Astrocyte of the spinal cord (primary cell): ENCODE measurements around the gene DNAH7.

Experiments
- DNase-seq: peaks from one replicate; pipeline ENCODE4 v3.0.0; 2011; ENCODE audit warnings: low read depth, low spot score
- H3K4me3 ChIP-seq: 2 replicates; pipeline ENCODE4 v1.5.1; 2011; ENCODE audit warnings: low read depth, mild to moderate bottlenecking, low read length, moderate library complexity
- in situ Hi-C: cut with HindIII; loops from 2 replicates; pipeline ENCODE4 v1.10.0; 2017; ENCODE audit warnings: low sequenced_read_pairs
- TF ChIP-seq, protein P1 (sequence below): IDR thresholded peaks from 2 replicates; pipeline ENCODE4 v1.5.1; 2012; ENCODE audit warnings: low read depth, mild to moderate bottlenecking, low read length, inconsistent platforms

Gene DNAH7

DNA sequence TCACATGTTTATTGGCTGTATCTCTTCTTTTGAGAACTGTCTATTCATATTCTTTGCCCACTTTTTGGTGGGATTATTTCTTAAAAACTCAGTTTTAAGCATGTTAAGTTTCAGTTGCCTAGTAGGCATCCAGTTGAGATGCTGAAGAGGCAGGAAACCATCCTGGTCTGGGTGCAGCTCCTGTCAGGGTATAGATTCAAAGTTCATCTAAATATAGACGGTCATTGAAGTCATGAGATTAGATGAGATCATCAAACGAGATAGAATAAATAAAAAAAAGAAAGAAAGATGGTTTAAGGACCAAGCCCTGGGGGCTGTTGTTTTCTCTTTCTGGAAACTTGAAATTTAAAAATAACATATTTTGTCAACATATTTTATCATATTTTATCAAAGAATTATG is 9.2 kb upstream of the DNAH7 start:
- TF ChIP-seq, protein P1, sequence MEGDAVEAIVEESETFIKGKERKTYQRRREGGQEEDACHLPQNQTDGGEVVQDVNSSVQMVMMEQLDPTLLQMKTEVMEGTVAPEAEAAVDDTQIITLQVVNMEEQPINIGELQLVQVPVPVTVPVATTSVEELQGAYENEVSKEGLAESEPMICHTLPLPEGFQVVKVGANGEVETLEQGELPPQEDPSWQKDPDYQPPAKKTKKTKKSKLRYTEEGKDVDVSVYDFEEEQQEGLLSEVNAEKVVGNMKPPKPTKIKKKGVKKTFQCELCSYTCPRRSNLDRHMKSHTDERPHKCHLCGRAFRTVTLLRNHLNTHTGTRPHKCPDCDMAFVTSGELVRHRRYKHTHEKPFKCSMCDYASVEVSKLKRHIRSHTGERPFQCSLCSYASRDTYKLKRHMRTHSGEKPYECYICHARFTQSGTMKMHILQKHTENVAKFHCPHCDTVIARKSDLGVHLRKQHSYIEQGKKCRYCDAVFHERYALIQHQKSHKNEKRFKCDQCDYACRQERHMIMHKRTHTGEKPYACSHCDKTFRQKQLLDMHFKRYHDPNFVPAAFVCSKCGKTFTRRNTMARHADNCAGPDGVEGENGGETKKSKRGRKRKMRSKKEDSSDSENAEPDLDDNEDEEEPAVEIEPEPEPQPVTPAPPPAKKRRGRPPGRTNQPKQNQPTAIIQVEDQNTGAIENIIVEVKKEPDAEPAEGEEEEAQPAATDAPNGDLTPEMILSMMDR, result no peak
- DNase-seq, result no peak
- in situ Hi-C loops, result no loop called here
- no peak overlapping the region for H3K4me3 ChIP-seq

DNA sequence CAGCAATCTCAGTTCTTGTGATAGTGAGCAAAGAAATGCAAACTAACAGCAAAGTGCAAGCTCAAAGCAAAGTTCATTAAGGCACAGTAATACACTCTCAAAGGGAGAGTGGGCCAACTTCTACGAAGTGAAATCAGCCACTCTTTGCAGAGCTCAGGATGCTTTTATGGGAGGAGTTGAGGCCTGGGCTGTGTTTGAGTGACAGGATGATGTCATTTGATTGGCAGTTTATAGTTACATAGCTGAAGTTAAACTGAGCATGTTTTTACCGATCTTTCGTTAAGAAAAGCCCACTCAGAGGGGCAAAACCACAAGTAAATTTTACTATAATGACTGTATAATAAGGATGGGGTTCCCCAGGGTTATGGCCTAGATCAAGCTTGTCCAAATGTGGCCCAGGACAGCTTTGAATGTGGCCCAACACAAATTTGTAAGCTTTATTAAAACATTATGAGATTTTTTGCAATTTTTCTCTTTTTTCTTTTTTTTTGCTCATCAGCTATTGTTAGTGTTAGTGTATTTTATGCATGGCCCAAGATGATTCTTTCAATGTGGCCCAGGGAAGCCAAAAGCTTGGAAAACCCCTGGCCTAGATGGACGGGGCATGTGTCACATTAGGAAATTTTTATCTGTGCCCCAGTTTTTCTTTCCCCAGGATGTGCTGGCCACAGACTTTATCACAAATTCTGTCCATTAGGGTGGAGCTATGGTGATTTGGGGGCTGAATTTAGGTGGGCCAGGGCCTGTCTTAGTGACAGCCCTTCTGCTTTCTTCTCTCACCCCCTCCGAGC is 8.3 kb upstream of the DNAH7 start:
- no peak for DNase-seq
- TF ChIP-seq, protein P1, result no peak
- H3K4me3 ChIP-seq, result no peak overlapping the region
- in situ Hi-C loops, result no loop called here

DNA sequence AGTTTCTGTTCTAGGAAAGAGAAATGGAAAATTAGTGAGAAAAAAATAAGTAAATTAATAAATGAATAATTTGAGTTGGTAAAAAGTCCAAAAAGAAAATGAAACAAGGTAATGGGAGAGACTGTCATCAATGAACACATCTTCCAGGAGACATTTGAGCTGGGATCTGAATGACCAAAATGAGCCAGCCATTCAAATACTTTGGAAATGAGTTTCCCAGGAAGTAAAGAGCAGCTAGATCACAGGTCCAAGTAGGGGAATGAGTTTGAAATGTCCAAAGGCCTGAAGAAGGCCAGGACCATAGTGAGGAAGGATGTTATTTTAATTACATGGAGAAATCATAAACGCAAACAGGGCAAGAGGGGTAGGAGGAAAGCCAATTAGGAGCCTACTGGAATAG is 6.6 kb upstream of the DNAH7 start:
- no peak for DNase-seq
- in situ Hi-C loops, result no loop called here
- H3K4me3 ChIP-seq, result no peak overlapping the region
- TF ChIP-seq, protein P1, result no peak

- H3K4me3 ChIP-seq, result no peak overlapping the region
- DNase-seq, result no peak
- in situ Hi-C loops, result no loop called here
- TF ChIP-seq, protein P1, result no peak
These were observed 6.0 kb upstream of the DNAH7 start for GRCh38 chr2:196074631-196075030.

- TF ChIP-seq, protein P1, result no peak
- in situ Hi-C loops, result no loop called here
- no peak overlapping the region for H3K4me3 ChIP-seq
- no peak for DNase-seq
These were observed 4.9 kb upstream of the DNAH7 start for GRCh38 chr2:196073521-196073920.

GRCh38 chr2:196067088-196067382 is 1.6 kb downstream of the DNAH7 start:
- H3K4me3 ChIP-seq, result no peak overlapping the region
- no peak for DNase-seq
- in situ Hi-C loops, result no loop called here
- TF ChIP-seq, protein P1, result no peak
